GM06990 (cell line): ENCODE results near the gene NPHP4.

ENCODE experiments used
- DNase-seq: peaks from one replicate; pipeline ENCODE4 v3.0.0-alpha.2; 2011; ENCODE audit not compliant: insufficient read length; ENCODE audit errors: extremely low read depth
- H3K27me3 ChIP-seq: replicated peaks from 2 replicates; pipeline ENCODE4 v1.6.0; 2011; ENCODE audit warnings: low read length; ENCODE audit not compliant: control insufficient read depth, insufficient read depth
- H3K36me3 ChIP-seq: 2 replicates; pipeline ENCODE4 v1.5.1; 2011; ENCODE audit warnings: low read length; ENCODE audit not compliant: control insufficient read depth, insufficient read depth
- H3K4me3 ChIP-seq: replicated peaks from 2 replicates; pipeline ENCODE4 v1.5.1; 2011; ENCODE audit warnings: low read depth, mild to moderate bottlenecking, control low read depth, low read length
- TF ChIP-seq, protein P1 (sequence below): IDR thresholded peaks from 2 replicates; pipeline ENCODE4 v1.5.1; 2011; ENCODE audit warnings: low read length, control low read depth, mild to moderate bottlenecking, inconsistent platforms; ENCODE audit not compliant: insufficient read depth, poor library complexity, severe bottlenecking

The NPHP4 gene

DNA sequence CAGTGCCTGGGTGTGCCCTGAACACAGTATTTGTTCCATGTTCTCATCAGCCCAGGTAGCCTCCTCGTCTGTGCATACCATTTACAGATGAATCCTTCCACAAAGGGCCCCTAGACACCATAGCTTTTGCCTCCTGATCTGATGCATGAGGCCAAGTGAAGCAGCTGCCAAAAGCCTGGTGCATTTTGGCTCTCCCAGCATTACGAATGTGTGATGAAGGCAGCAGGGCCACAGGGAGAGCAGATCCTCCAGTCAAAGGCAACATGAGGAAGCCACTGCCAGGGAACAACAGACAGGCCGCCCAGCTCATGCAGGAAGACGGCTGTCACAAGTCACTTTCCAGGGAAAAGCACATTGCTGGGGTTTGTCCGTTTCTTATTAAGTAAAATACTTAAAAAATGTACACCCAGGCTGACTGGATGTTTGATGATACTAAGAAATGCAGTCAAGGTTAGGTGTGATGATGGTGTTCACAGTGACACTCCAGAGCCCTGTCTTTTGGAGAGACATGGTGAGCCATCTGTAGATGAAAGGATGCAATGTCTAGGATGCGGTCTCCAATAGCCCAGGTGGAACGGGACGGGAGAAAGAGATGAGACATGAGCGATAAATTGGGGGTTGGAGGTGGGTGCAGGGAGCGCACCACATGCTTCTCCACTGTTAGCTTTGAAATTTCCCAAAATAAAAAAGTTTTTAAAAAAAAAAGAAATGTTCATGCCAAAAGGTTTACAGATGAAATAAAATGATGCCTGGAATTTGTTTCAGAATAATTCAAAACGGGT, 48.7 kb downstream of the NPHP4 start:
- Histone ChIP-seq H3K4me3 (no peak overlapping the region), H3K36me3 (peaks cover 4% of the 10 kb centered on the region), H3K27me3 (no peaks in the 10 kb centered on the region)
- TF ChIP-seq, protein P1, sequence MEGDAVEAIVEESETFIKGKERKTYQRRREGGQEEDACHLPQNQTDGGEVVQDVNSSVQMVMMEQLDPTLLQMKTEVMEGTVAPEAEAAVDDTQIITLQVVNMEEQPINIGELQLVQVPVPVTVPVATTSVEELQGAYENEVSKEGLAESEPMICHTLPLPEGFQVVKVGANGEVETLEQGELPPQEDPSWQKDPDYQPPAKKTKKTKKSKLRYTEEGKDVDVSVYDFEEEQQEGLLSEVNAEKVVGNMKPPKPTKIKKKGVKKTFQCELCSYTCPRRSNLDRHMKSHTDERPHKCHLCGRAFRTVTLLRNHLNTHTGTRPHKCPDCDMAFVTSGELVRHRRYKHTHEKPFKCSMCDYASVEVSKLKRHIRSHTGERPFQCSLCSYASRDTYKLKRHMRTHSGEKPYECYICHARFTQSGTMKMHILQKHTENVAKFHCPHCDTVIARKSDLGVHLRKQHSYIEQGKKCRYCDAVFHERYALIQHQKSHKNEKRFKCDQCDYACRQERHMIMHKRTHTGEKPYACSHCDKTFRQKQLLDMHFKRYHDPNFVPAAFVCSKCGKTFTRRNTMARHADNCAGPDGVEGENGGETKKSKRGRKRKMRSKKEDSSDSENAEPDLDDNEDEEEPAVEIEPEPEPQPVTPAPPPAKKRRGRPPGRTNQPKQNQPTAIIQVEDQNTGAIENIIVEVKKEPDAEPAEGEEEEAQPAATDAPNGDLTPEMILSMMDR: no peak
- no peak for DNase-seq

DNA sequence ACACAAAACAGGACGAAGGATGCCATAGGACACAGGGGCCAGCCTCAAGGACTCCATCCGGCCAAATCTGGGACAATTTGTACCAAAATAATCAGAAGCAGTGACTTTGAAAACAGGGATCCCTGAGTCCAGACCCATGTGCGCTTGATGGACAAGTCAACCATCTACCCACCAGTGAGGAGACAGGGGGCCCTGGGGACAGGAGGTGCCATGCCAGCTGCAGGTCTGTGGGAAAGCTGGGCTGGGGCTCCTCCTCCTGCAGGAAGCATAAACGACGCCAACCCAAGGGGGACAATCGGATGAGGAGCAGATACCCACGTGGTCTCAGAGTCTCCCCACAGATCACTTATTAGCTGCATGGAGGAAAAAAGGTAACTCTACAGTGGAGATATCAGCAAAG, 50.6 kb downstream of the NPHP4 start:
- Histone ChIP-seq H3K36me3 (peaks cover 3% of the 10 kb centered on the region; the same call in 1 of the 2 replicates), H3K27me3 (no peaks in the 10 kb centered on the region), H3K4me3 (no peak overlapping the region)
- DNase-seq: no peak
- TF ChIP-seq, protein P1: no peak

DNA sequence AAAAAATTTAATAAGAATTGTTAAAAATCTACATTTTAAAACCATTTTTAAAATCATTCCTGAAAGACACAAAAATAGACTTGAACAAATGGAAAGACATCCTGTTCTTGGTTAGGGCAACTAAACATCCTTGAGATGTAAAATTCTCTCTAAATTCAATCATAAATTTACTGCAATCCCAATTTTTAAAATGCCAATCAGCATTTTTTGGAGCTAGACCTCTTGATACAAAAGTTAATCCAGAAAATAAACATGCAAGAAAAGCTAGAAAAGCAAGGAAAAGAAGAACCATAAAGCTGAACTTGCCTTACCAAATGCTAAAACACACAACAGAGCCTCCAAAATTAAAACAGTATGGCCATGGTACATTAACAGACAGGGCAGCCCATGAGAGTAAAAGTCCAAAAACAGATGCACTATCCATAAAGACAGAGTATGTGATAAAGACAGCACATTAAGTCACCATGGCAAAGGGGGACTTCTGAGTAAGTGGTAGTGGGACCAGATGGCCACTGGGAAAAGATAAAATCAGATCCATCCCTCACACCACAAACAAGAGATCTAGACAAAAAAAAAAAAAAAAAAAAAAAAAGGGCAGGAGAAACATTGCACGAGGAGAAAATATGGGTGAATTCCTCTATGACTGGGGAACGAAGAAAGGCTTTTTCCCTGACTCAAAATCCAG, 51.4 kb downstream of the NPHP4 start:
- no peak overlapping the region for H3K4me3 ChIP-seq
- H3K36me3 ChIP-seq: peaks cover 3% of the 10 kb centered on the region; the same call in 1 of the 2 replicates
- DNase-seq: no peak
- TF ChIP-seq, protein P1: no peak
- H3K27me3 ChIP-seq: no peaks in the 10 kb centered on the region

DNA sequence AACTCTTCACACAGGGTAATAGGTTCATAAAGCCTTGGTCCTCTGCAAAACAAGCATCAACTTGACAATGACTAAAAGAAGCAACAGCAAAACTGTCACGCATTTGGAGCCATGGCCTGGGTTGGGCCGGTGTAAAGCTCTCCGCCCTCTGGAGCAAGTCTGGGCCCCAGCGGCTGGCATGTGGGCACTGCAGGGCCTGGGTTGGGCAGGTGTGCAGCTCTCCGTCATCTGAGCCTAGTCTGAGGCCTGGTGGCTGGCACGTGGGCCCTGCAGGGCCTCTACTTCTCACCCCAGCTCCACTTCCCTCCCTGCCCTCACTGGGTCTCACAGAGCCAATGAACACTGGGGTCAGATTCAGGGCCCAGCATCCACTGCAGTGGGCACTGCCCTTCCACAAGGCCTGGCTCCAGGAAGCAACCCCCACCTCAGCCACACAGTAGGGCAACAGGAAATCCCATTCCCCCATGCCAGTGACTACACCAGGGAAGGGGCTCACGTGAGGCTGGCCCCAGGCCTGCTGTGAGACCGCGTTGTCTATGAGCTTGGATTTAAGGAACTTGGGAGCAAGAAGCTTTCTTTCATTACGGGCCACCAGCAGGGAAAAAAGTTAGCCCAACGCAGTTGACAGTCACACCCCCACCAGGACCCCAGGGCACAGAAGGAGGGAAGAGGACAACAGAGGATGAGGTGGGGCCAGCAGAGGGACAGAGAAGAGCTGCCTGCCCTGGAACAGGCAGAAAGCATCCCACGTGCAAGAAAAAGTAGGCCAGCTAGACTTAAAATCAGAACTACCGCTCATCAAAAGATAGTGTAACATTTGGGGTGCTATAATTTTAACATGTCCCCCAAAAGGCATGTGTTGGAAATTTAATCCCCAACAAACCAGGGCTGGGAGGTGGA, 52.7 kb downstream of the NPHP4 start:
- DNase-seq: no peak
- TF ChIP-seq, protein P1: no peak
- Histone ChIP-seq H3K27me3 (no peaks in the 10 kb centered on the region), H3K4me3 (no peak overlapping the region), H3K36me3 (peaks cover 3% of the 10 kb centered on the region; the same call in 1 of the 2 replicates)

DNA sequence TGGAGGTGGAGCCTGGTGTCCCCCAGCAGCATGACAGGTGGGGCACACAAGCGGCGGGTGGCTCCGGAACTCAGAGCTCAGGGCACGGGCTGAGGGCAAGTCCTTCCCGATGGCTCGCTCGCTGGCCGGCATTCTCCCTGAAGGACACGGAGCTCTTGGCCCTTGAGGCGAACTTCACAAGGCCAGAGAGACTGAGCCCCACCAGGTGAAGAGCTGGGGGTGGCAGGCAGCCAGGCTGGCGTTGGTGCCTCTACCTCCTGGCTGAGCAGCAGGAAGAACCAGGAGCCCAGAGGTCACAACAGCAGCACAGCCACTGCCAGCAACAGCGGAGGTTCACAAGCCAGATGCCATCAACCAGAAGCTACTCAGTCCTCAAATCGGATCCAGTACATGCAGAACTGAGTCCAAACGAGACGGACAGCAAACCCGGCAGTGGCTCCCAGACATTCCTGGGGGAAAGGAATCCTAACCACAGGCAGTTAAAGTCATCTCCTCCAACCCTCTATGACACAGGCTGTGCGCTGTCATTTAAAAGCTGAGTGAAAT, 54.1 kb downstream of the NPHP4 start:
- TF ChIP-seq, protein P1: no peak
- no peak for DNase-seq
- Histone ChIP-seq H3K4me3 (no peak overlapping the region), H3K36me3 (peaks cover 3% of the 10 kb centered on the region; the same call in 1 of the 2 replicates), H3K27me3 (no peaks in the 10 kb centered on the region)
